HEK293 (cell line): ENCODE measurements around the gene RABGEF1.
"Not testable (repeated sequence)": the region's sequence is repeated elsewhere in the genome, so short reads cannot be mapped to it uniquely, and the experiment has no call there.

Source experiments
- CTCF ChIA-PET: fragments of 350-600 bp; formaldehyde crosslinking; extraction: SDS; loops from one replicate; lab custom pipeline; 2021; ENCODE audit warnings: antibody characterized with exemption; lab: Yijun Ruan, JAX
- POLR2A ChIA-PET: fragments of 300-600 bp; formaldehyde crosslinking; extraction: SDS; loops from one replicate; lab custom pipeline; 2020; ENCODE audit warnings: antibody characterized with exemption, inconsistent platforms; lab: Yijun Ruan, JAX
- H3K27ac ChIP-seq: fragments of 200-500 bp; sonication (Bioruptor generic); 2 replicates; pipeline ENCODE4 v1.5.1; 2014; ENCODE audit warnings: low read depth, low read length, control low read depth, inconsistent platforms; ENCODE audit errors: extremely low read depth
- H3K36me3 ChIP-seq, 2 experiments: fragments of 200-500 bp in 1 of 2; sonication (Bioruptor generic) in 1 of 2; 1 replicate in 1 of 2; 2 replicates in 1 of 2; pipeline ENCODE4 v1.5.1; 2014 to 2017; ENCODE audit warnings: inconsistent platforms in 2 of 2, low read length in 2 of 2; ENCODE audit not compliant: control insufficient read depth in 2 of 2, insufficient read depth in 1 of 2
- H3K4me1 ChIP-seq: fragments of 200-500 bp; sonication (Bioruptor generic); 2 replicates; pipeline ENCODE4 v1.5.1; 2014; ENCODE audit warnings: mild to moderate bottlenecking, low read length, inconsistent platforms; ENCODE audit not compliant: control insufficient read depth, insufficient read depth
- H3K4me3 ChIP-seq: 2 replicates; pipeline ENCODE4 v1.5.1; 2011; ENCODE audit warnings: low read depth, mild to moderate bottlenecking, control low read depth, low read length, moderate library complexity
- H3K9me3 ChIP-seq: fragments of 200-500 bp; sonication (Bioruptor generic); 2 replicates; pipeline ENCODE4 v1.5.1; 2014; ENCODE audit warnings: low read depth, low read length, inconsistent platforms; ENCODE audit not compliant: control insufficient read depth, insufficient read depth
- BCL6B ChIP-seq: fragments of 450-650 bp; formaldehyde crosslinking; IDR thresholded peaks from 2 replicates; pipeline ENCODE4 v1.5.1; 2017; ENCODE audit warnings: missing biosample characterization, missing genetic modification characterization
- GLIS2 ChIP-seq: fragments of 450-650 bp; formaldehyde crosslinking; IDR thresholded peaks from 2 replicates; pipeline ENCODE4 v1.5.1; 2016; ENCODE audit warnings: missing biosample characterization, missing genetic modification characterization
- PBX3 ChIP-seq: sonication (generic); formaldehyde crosslinking; IDR thresholded peaks from 2 replicates; pipeline ENCODE4 v1.8.1; 2022; ENCODE audit warnings: mild to moderate bottlenecking, moderate library complexity, missing genetic modification reagents
- PRDM2 ChIP-seq: fragments of 450-650 bp; formaldehyde crosslinking; IDR thresholded peaks from 2 replicates; pipeline ENCODE4 v1.5.1; 2016; ENCODE audit warnings: missing biosample characterization, missing genetic modification characterization, borderline replicate concordance
- SCRT1 ChIP-seq: fragments of 450-650 bp; formaldehyde crosslinking; IDR thresholded peaks from 2 replicates; pipeline ENCODE4 v1.5.1; 2016; ENCODE audit warnings: missing biosample characterization, missing genetic modification characterization, borderline replicate concordance
- ZEB2 ChIP-seq: fragments of 450-650 bp; formaldehyde crosslinking; IDR thresholded peaks from 2 replicates; pipeline ENCODE4 v1.5.1; 2016; ENCODE audit warnings: missing biosample characterization, missing genetic modification characterization
- ZIC2 ChIP-seq: fragments of 450-650 bp; formaldehyde crosslinking; IDR thresholded peaks from 2 replicates; pipeline ENCODE4 v1.5.1; 2016; ENCODE audit warnings: missing biosample characterization, missing genetic modification characterization
- ZNF223 ChIP-seq: fragments of 450-650 bp; formaldehyde crosslinking; IDR thresholded peaks from 2 replicates; pipeline ENCODE4 v1.5.1; 2016; ENCODE audit warnings: missing biosample characterization, missing genetic modification characterization
- ZNF354C ChIP-seq: fragments of 450-650 bp; formaldehyde crosslinking; IDR thresholded peaks from 2 replicates; pipeline ENCODE4 v1.5.1; 2016; ENCODE audit warnings: missing biosample characterization, missing genetic modification characterization, low read depth, borderline replicate concordance
- ZNF366 ChIP-seq: fragments of 450-650 bp; formaldehyde crosslinking; conservative IDR thresholded peaks from 2 replicates; pipeline ENCODE4 v1.5.1; 2016; ENCODE audit warnings: missing biosample characterization, missing genetic modification characterization
- ZNF37A ChIP-seq: fragments of 450-650 bp; IDR thresholded peaks from 2 replicates; pipeline ENCODE4 v1.5.1; 2018; ENCODE audit warnings: missing biosample characterization, missing genetic modification characterization
- ZNF449 ChIP-seq: fragments of 450-650 bp; formaldehyde crosslinking; IDR thresholded peaks from 2 replicates; pipeline ENCODE4 v1.5.1; 2017; ENCODE audit warnings: missing biosample characterization, mild to moderate bottlenecking, missing genetic modification characterization, moderate library complexity
- ZNF510 ChIP-seq: fragments of 450-650 bp; formaldehyde crosslinking; IDR thresholded peaks from 2 replicates; pipeline ENCODE4 v1.5.1; 2018; ENCODE audit warnings: mild to moderate bottlenecking, missing genetic modification characterization, missing biosample characterization; ENCODE audit not compliant: insufficient replicate concordance
- ZNF600 ChIP-seq: fragments of 450-650 bp; formaldehyde crosslinking; IDR thresholded peaks from 2 replicates; pipeline ENCODE4 v1.5.1; 2016; ENCODE audit warnings: missing biosample characterization, missing genetic modification characterization
- ZNF654 ChIP-seq: fragments of 450-650 bp; formaldehyde crosslinking; IDR thresholded peaks from 2 replicates; pipeline ENCODE4 v1.5.1; 2016; ENCODE audit warnings: low read depth, missing biosample characterization, missing genetic modification characterization
- ZNF660 ChIP-seq: fragments of 450-650 bp; IDR thresholded peaks from 2 replicates; pipeline ENCODE4 v1.5.1; 2018; ENCODE audit warnings: missing biosample characterization, mild to moderate bottlenecking, missing genetic modification characterization
- ZNF843 ChIP-seq: fragments of 450-650 bp; formaldehyde crosslinking; IDR thresholded peaks from 2 replicates; pipeline ENCODE4 v1.5.1; 2016; ENCODE audit warnings: missing biosample characterization, missing genetic modification characterization
- ZSCAN16 ChIP-seq: fragments of 450-650 bp; formaldehyde crosslinking; IDR thresholded peaks from 2 replicates; pipeline ENCODE4 v1.5.1; 2016; ENCODE audit warnings: missing biosample characterization, missing genetic modification characterization
- TF ChIP-seq, protein P1 (sequence below): fragments of 450-650 bp; formaldehyde crosslinking; IDR thresholded peaks from 2 replicates; pipeline ENCODE4 v1.5.1; 2016; ENCODE audit warnings: missing biosample characterization, missing genetic modification characterization

Gene RABGEF1

DNA sequence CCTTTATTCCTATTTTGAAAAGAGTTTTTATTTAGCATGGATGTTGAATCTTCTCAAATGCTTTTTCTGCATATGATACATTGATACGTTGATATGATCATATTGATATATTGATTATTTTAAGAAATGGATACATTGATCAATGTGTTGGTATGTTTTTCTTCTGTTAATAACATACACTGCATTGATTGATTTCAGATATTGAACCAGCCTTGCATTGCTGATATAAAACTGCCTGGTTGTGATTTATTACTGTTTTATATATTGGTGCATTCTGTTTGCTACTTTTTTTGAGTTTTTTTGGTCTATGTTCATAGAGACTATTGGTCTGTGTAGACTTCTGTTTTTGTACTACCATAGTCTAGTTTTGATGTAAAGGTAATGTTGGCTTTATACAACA is 26.8 kb upstream of the RABGEF1 start (continued):
- no peak for TF ChIP-seq ZSCAN16 (tag by site-specific recombination)
- TF ChIP-seq ZNF510 = no peak

- CTCF ChIA-PET = interaction anchor here (0.7 kb wide), 1 partner anchor 1416 kb away, joined by 3 read pairs; no protein-coding TSS in a partner anchor
Observed at GRCh38 chr7:66716634-66717033, 23.9 kb upstream of the RABGEF1 start.

DNA sequence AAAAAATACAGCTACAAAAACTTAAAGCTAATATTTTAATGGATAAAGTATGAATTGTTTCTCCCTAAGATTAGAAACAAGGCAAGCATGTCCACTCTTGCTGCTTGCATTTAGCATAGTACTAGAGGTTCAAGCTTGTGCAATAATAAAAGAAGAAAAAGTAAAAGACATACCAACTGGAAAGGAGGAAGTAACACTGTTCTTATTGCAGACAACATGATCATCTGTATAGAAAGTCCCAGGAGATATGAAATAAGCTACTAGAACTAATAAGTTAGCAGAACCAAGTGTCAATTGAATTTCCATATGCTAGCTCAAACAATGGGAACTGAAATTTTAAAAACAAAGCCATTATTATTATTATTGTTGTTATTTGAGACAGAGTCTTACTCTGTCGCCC is 20.0 kb upstream of the RABGEF1 start:
- Histone ChIP-seq H3K4me3 (no peak overlapping the region), H3K36me3 (peaks cover 0 to 6% of the 10 kb centered on the region in 2 experiments; a peak in 2 of 3 replicates), H3K27ac (no peak overlapping the region), H3K4me1 (no peaks in the 10 kb centered on the region), H3K9me3 (no peaks in the 10 kb centered on the region)
- TF ChIP-seq GLIS2 (tag by site-specific recombination) (no peak), BCL6B (tag by site-specific recombination) (no peak)
- ChIA-PET POLR2A (interaction anchor here (0.5 kb wide), 1 partner anchor 219 kb away, joined by 4 read pairs; no protein-coding TSS in a partner anchor), CTCF (no interaction called here)

More at GRCh38 chr7:66716634-66717033, 23.9 kb upstream of the RABGEF1 start:
- not testable (repeated sequence) for H3K4me1 ChIP-seq, H3K9me3 ChIP-seq, H3K4me3 ChIP-seq, H3K36me3 ChIP-seq, H3K27ac ChIP-seq
- POLR2A ChIA-PET = interaction anchor here (0.6 kb wide), 1 partner anchor 39 kb away, joined by 6 read pairs; no protein-coding TSS in a partner anchor

- ChIA-PET CTCF (no interaction called here), POLR2A (no interaction called here)
- Histone ChIP-seq H3K36me3 (peaks cover 0 to 7% of the 10 kb centered on the region in 2 experiments; a peak in 1 of 3 replicates), H3K27ac (no peak overlapping the region), H3K4me1 (no peaks in the 10 kb centered on the region), H3K4me3 (no peak overlapping the region), H3K9me3 (no peaks in the 10 kb centered on the region)
- TF ChIP-seq PBX3 (CRISPR knock-in tag) = no peak
- no peak for TF ChIP-seq ZNF600 (tag by site-specific recombination)
- TF ChIP-seq ZNF354C (tag by site-specific recombination) = no peak
- TF ChIP-seq ZNF366 = no peak
- TF ChIP-seq ZNF449 = no peak
- TF ChIP-seq ZNF37A = no peak
- no peak for TF ChIP-seq SCRT1 (tag by site-specific recombination)
- no peak for TF ChIP-seq ZNF843 (tag by site-specific recombination)
- TF ChIP-seq, protein P1, sequence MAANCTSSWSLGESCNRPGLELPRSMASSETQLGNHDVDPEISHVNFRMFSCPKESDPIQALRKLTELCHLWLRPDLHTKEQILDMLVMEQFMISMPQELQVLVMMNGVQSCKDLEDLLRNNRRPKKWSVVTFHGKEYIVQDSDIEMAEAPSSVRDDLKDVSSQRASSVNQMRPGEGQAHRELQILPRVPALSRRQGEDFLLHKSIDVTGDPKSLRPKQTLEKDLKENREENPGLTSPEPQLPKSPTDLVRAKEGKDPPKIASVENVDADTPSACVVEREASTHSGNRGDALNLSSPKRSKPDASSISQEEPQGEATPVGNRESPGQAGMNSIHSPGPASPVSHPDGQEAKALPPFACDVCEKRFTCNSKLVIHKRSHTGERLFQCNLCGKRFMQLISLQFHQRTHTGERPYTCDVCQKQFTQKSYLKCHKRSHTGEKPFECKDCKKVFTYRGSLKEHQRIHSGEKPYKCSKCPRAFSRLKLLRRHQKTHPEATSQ (tag by site-specific recombination) = no peak
- no peak for TF ChIP-seq ZEB2
- no peak for TF ChIP-seq ZNF223 (tag by site-specific recombination)
- no peak for TF ChIP-seq ZNF660 (tag by site-specific recombination)
- no peak for TF ChIP-seq PRDM2 (tag by site-specific recombination)
- no peak for TF ChIP-seq ZIC2 (tag by site-specific recombination)
- TF ChIP-seq ZNF654 (tag by site-specific recombination) = no peak
Observed at GRCh38 chr7:66725843-66726242, 14.7 kb upstream of the RABGEF1 start.
